Astrocyte (in vitro differentiated cells and primary cell): Measurements from ENCODE around the gene SLC30A1. TPM values are rescaled to one million over a fixed set of nuclear protein-coding genes. Genes with fewer than 3 reads are reported as not detected.

ENCODE experiments used
- DNase-seq: peaks from one replicate; pipeline ENCODE4 v3.0.0-alpha.2; 2010; ENCODE audit warnings: low read depth
- FAIRE-seq: peaks from 2 replicates; lab custom pipeline; 2011; peaks lifted over from hg19 to GRCh38; lab: Jason Lieb, UNC
- H2AFZ ChIP-seq: 2 replicates; pipeline ENCODE4 v1.6.0; 2012; ENCODE audit warnings: low read depth, low read length, inconsistent platforms
- H3K27ac ChIP-seq: 2 replicates; pipeline ENCODE4 v1.5.1; 2011; ENCODE audit warnings: low read depth, low read length, inconsistent platforms
- H3K27me3 ChIP-seq: 2 replicates; pipeline ENCODE4 v1.6.0; 2011; ENCODE audit warnings: low read length, inconsistent platforms; ENCODE audit not compliant: insufficient read depth
- H3K36me3 ChIP-seq: 2 replicates; pipeline ENCODE4 v1.5.1; 2011; ENCODE audit warnings: low read length, inconsistent platforms; ENCODE audit not compliant: insufficient read depth
- H3K4me1 ChIP-seq: 2 replicates; pipeline ENCODE4 v1.5.1; 2011; ENCODE audit warnings: low read length, inconsistent platforms; ENCODE audit not compliant: insufficient read depth
- H3K4me2 ChIP-seq: 2 replicates; pipeline ENCODE4 v1.6.0; 2012; ENCODE audit warnings: low read length, inconsistent platforms
- H3K4me3 ChIP-seq: 2 replicates; pipeline ENCODE4 v1.5.1; 2011; ENCODE audit warnings: low read depth, mild to moderate bottlenecking, low read length, inconsistent platforms; ENCODE audit not compliant: insufficient read depth
- H3K79me2 ChIP-seq: 2 replicates; pipeline ENCODE4 v1.6.0; 2012; ENCODE audit warnings: mild to moderate bottlenecking, low read length, inconsistent platforms; ENCODE audit not compliant: insufficient read depth
- H3K9ac ChIP-seq: 2 replicates; pipeline ENCODE4 v1.6.0; 2012; ENCODE audit warnings: mild to moderate bottlenecking, low read length, inconsistent platforms
- H3K9me3 ChIP-seq: 2 replicates; pipeline ENCODE4 v1.5.1; 2012; ENCODE audit warnings: low read depth, mild to moderate bottlenecking, low read length, inconsistent platforms; ENCODE audit not compliant: insufficient read depth
- H4K20me1 ChIP-seq: 2 replicates; pipeline ENCODE4 v1.6.0; 2012; ENCODE audit warnings: low read length, inconsistent platforms; ENCODE audit not compliant: insufficient read depth
- H3K27ac Mint-ChIP-seq: one replicate; pipeline ENCODE4 v1.8.0; 2021; ENCODE audit warnings: mild to moderate bottlenecking, mixed read lengths; ENCODE audit not compliant: unreplicated experiment
- H3K27me3 Mint-ChIP-seq: one replicate; pipeline ENCODE4 v1.8.0; 2021; ENCODE audit warnings: low read depth, mixed read lengths; ENCODE audit not compliant: unreplicated experiment
- H3K36me3 Mint-ChIP-seq: one replicate; pipeline ENCODE4 v1.8.0; 2021; ENCODE audit warnings: low read depth, mixed read lengths; ENCODE audit not compliant: unreplicated experiment
- H3K4me1 Mint-ChIP-seq: one replicate; pipeline ENCODE4 v1.8.0; 2021; ENCODE audit warnings: low read depth, mixed read lengths; ENCODE audit not compliant: unreplicated experiment
- H3K4me3 Mint-ChIP-seq: one replicate; pipeline ENCODE4 v1.8.0; 2021; ENCODE audit warnings: mild to moderate bottlenecking, moderate library complexity, mixed read lengths; ENCODE audit not compliant: unreplicated experiment
- H3K9me3 Mint-ChIP-seq: one replicate; pipeline ENCODE4 v1.8.0; 2021; ENCODE audit warnings: mild to moderate bottlenecking, mixed read lengths; ENCODE audit not compliant: unreplicated experiment
- CTCF ChIP-seq: IDR thresholded peaks from 2 replicates; pipeline ENCODE4 v1.5.1; 2011; ENCODE audit warnings: low read depth, mild to moderate bottlenecking, inconsistent platforms, low read length, moderate library complexity; ENCODE audit not compliant: insufficient read depth
- EZH2 ChIP-seq: IDR thresholded peaks from 2 replicates; pipeline ENCODE4 v1.6.1; 2012; ENCODE audit warnings: mild to moderate bottlenecking, low read length, inconsistent platforms; ENCODE audit not compliant: insufficient read depth
- total RNA-seq: library from RNA; stranded (reverse); gene quantifications from 2 replicates; pipeline ENCODE4 v1.2.1, GENCODE V29; 2021

The SLC30A1 gene
- total RNA-seq, 1 donor from 2014 or later: 35.0 TPM

GRCh38 chr1:211564084-211564483, 14.9 kb downstream of the SLC30A1 start:
- H2AFZ ChIP-seq: no peak overlapping the region
- FAIRE-seq: no peak

GRCh38 chr1:211559222-211560010, 19.5 kb downstream of the SLC30A1 start:
- H3K79me2 ChIP-seq: no peaks in the 10 kb centered on the region
- TF ChIP-seq CTCF (no peak), EZH2 (no peak)
- H3K27ac ChIP-seq: no peak overlapping the region
- H3K4me1 ChIP-seq: no peaks in the 10 kb centered on the region
- no peaks in the 10 kb centered on the region for H3K36me3 ChIP-seq
- no peaks in the 10 kb centered on the region for H3K9me3 ChIP-seq
- H3K27me3 Mint-ChIP-seq: peaks cover 17% of the 10 kb centered on the region
- H3K9me3 Mint-ChIP-seq: no peaks in the 10 kb centered on the region
- H3K4me3 ChIP-seq: no peak overlapping the region
- DNase-seq (no peak), FAIRE-seq (no peak)
- no peak overlapping the region for H3K9ac ChIP-seq
- H4K20me1 ChIP-seq: no peaks in the 10 kb centered on the region
- peaks cover 3% of the 10 kb centered on the region for H3K27me3 ChIP-seq
- no peak overlapping the region for H3K27ac Mint-ChIP-seq
- no peaks in the 10 kb centered on the region for H3K36me3 Mint-ChIP-seq
- no peak overlapping the region for H3K4me2 ChIP-seq
- H2AFZ ChIP-seq: no peak overlapping the region
- H3K4me3 Mint-ChIP-seq: no peak overlapping the region
- no peaks in the 10 kb centered on the region for H3K4me1 Mint-ChIP-seq

More at GRCh38 chr1:211564084-211564483, 14.9 kb downstream of the SLC30A1 start:
- no peak overlapping the region for H3K27ac ChIP-seq
- H3K4me1 ChIP-seq: no peaks in the 10 kb centered on the region
- H3K36me3 ChIP-seq: no peaks in the 10 kb centered on the region
- no peaks in the 10 kb centered on the region for H3K36me3 Mint-ChIP-seq
- H3K79me2 ChIP-seq: no peaks in the 10 kb centered on the region
- H3K4me2 ChIP-seq: no peak overlapping the region
- no peaks in the 10 kb centered on the region for H4K20me1 ChIP-seq
- TF ChIP-seq EZH2 (no peak), CTCF (no peak)
- H3K4me1 Mint-ChIP-seq: no peaks in the 10 kb centered on the region
- no peaks in the 10 kb centered on the region for H3K9me3 Mint-ChIP-seq
- H3K27me3 ChIP-seq: peaks cover 5% of the 10 kb centered on the region
- no peak overlapping the region for H3K9ac ChIP-seq
- peaks cover 13% of the 10 kb centered on the region for H3K27me3 Mint-ChIP-seq
- H3K9me3 ChIP-seq: no peaks in the 10 kb centered on the region
- H3K4me3 Mint-ChIP-seq: no peak overlapping the region
- H3K27ac Mint-ChIP-seq: no peak overlapping the region
- no peak overlapping the region for H3K4me3 ChIP-seq
- no peak for DNase-seq

- Histone ChIP-seq H3K36me3 (no peaks in the 10 kb centered on the region), H4K20me1 (no peaks in the 10 kb centered on the region), H3K9me3 (no peaks in the 10 kb centered on the region), H3K27ac (no peak overlapping the region), H3K27me3 (no peaks in the 10 kb centered on the region), H3K4me1 (no peaks in the 10 kb centered on the region), H2AFZ (no peak overlapping the region), H3K79me2 (no peaks in the 10 kb centered on the region), H3K4me2 (no peak overlapping the region), H3K9ac (no peak overlapping the region), H3K4me3 (no peak overlapping the region)
- DNase-seq (no peak), FAIRE-seq (no peak)
- H3K36me3 Mint-ChIP-seq: no peaks in the 10 kb centered on the region
- H3K4me3 Mint-ChIP-seq: no peak overlapping the region
- no peak for TF ChIP-seq CTCF
- no peak for TF ChIP-seq EZH2
- no peaks in the 10 kb centered on the region for H3K9me3 Mint-ChIP-seq
- H3K27me3 Mint-ChIP-seq: peaks cover 14% of the 10 kb centered on the region
- H3K4me1 Mint-ChIP-seq: no peaks in the 10 kb centered on the region
- H3K27ac Mint-ChIP-seq: peak overlapping the region; percentile 30
Observed at GRCh38 chr1:211557894-211558625, 20.9 kb downstream of the SLC30A1 start.
